ENCODE results near the gene NKD2.

DNA sequence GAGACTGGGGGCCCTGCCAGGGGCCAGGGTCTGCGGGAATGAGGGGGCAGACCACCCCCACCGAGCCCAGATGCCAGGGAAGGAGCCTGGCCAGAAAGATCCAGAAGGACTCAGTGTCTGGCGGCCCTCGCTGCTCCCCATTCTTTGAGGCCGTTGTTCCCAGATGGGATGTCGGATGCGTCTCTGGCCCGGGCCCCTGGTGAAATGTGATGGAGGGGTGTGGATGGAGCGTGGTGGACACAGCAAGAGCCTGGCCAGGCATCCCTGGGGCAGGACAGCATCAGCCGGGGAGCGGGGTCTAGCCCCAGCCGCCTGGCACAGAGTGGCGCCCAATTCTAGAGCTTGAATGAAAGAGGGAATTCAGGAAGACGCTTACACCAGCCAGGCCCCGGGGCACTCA is 46.2 kb upstream of the NKD2 start:
- TF ChIP-seq CTCF (conservative IDR thresholded peaks at IDR 0.05): no peak
- TF ChIP-seq EZH2 (IDR thresholded peaks at IDR 0.05; ENCODE audit: low read depth): no peak
